Measurements from ENCODE around the gene UBXN7.

- TF ChIP-seq ZFX (CRISPR knock-in tag; IDR thresholded peaks at IDR 0.05; ENCODE audit: low read depth) (no peak), ZNF205 (CRISPR knock-in tag; IDR thresholded peaks at IDR 0.05) (no peak), GABPB1 (CRISPR knock-in tag; IDR thresholded peaks at IDR 0.05) (no peak), EP300 (IDR thresholded peaks at IDR 0.05; ENCODE audit: low read depth in 2 of 2, low read length in 2 of 2) (no peak), EP300 (CRISPR knock-in tag; IDR thresholded peaks at IDR 0.05; ENCODE audit: borderline replicate concordance) (no peak), JUN (CRISPR knock-in tag; IDR thresholded peaks at IDR 0.05) (no peak)
Observed at GRCh38 chr3:196336319-196337145, 95.7 kb downstream of the UBXN7 start.
